Right hindlimb (tissue), 1 donor: ENCODE results near the gene MEDAG.

Source experiments
- DNase-seq: peaks from one replicate; pipeline ENCODE4 v3.0.0-alpha.2; 2018

MEDAG gene

DNA sequence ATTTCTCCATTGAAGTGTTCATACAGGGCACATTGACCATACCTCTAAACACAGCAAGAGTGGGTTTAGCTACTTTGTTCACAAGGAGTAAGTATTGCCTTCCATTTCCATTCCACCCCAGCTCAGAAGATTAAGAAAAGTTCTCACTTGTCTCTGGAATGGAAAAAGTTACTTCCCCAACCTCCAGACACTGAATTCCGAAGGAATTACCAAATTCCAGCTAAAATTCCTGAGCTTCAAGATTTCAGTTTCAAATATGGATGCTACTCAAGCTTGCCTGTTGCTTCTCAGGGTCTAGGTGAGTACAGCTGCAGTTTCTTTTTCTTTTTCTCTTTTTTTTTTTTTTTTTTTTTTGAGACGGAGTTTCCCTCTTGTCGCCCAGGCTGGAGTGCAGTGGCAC, 60.0 kb downstream of the MEDAG start:
- no peak for DNase-seq

DNA sequence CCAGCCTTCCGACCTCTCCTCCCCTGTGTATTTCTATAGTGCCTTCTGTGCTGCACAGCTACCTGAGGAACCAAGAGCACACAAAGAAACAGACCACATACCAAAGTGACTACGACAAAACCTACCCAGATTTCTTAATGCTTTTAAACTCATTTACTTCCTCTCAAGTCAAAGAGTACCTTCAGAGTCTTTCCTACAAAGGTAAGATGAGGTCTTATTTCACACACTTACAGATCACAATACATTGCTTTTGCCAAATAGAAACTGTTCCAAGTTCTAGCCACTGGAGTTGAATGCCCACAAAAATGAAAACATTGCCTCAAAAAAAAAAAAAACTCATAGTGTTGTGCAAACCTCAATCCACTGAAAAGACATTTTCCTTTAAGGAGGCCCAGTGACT, 62.8 kb downstream of the MEDAG start:
- DNase-seq, result no peak

DNA sequence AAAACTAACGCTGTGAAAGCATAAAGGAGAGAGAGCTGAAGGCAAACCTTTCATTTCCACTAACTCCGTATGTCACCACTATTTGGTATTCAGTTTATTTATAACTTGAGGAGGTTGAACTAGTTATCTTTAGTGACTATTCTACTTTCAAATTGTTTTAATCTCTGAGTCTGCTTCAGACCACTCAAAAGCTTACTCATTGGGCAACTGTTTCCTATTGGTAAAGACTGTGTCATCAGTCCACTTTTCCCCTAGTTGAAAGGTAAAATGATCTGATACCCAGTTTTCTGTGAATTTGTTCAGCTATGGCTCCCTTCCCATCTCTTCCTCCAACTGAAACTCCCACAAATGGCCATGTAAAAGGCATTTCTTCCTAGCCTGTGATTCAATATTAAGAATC, 65.5 kb downstream of the MEDAG start:
- no peak for DNase-seq

DNA sequence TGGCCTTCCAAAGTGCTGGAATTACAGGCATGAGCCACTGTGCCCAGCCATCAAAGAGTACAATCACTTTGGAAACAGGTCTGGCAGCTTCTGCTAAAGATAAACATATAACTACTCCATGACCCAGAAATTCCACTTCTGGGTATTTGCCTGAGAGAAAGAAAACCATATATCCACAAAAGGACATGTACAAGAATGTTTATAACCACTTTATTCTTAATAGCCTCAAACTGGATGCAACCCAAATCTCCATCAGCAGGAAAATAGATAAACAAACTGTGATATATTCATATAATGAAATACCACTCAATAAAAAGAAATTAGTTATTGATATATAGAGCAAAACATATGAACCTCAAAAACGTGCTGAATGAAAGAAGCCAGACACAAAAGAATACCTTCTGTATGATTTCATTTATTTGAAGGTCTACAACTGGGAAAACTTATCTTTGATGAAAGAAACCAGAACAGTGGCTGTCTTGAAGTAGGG, 66.9 kb downstream of the MEDAG start:
- no peak for DNase-seq

DNA sequence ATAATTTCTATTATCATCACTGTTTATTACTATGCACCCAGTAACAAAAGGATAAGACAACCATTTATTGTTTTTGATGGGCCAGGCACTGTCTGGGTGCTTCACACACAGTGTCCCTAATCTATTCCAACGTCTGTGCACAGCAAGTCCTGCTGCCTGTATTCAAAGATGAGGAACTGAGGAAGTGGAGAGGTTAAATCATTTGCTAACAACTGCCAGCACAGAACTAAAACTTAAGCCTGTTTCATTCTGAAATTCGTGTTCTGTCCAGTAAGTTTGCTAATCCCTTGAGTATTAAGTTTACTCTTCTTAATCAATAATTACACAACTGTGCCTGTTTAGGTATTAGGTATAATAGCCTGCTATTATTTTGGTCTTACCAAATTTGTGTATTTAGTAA, 68.3 kb downstream of the MEDAG start:
- DNase-seq, result no peak
